ENCODE measurements around the gene FZD4.
"Not testable (repeated sequence)": the region's sequence is repeated elsewhere in the genome, so short reads cannot be mapped to it uniquely, and the experiment has no call there.

The FZD4 gene

GRCh38 chr11:86972734-86973133 lies 17.5 kb upstream of the FZD4 start:
- no peak for DNase-seq (ENCODE audit: low read depth)

DNA sequence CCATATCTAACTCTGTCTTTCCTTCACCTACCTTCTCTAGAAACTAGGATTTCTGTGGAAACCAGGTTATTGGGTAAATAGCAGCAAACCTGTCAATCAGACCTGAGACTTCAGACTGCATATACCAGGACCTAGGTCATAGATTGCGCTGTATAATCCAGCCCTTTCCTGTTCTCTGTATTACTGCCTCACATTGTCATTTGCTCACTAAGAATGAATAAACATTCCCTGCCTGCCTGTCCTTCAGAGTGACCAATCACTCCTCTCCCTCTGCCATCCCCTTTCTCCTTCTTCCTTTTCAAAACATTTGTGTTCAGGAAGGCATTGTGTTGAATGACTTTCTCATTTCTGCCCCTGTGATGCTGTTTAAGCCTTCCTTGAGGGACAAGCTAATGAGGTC lies 14.1 kb upstream of the FZD4 start:
- no peak for DNase-seq (ENCODE audit: low read depth)

DNA sequence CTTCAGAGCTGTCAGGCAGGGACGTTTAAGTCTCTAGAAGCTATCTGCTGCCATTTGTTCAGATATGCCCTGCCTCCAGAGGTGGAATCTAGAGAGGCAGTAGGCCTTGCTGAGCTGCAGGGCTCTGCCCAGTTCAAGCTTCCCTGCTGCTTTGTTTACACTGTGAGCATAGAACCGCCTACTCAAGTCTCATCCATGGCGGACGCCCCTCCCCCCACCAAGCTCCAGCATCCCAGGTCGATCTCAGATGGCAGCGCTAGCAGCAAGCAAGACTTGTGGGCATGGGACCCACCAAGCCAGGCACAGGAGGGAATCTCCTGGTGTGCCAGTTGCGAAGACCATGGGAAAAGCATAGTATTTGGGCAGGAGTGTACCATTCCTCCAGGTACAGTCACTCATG lies 12.4 kb upstream of the FZD4 start:
- DNase-seq (ENCODE audit: low read depth): not testable (repeated sequence)

DNA sequence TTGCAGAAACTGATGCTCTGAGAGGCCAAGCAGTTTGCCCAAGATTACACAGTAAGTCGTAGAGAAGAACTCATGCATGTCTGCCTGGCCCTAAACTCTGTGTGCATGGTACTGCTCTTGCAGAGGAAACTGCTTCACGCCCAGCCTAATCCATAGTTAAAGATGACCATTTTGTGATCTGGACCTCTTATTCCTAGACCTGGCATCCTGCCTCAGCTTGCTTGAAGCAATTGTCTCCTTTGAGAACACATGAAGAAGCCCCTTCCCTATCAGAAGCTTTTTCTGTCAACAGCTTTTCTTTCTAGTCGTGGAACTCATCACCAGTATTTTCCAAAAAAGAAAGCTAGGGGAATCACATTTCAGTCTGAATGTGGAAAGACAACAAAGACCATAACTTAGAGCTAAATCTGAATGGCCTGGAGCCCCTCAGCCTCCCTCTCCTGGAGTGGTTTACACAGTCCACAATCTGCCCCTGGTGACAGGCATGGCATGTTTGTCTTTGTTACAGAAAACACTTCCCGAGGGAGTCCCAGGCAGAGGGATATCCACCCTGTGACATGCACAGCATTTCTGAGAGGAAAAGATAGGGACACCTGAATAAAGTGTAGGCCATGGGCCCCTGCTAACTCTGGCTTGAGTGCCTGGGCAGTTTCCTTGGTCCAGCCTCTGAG lies 2.9 kb upstream of the FZD4 start:
- no peak for DNase-seq (ENCODE audit: low read depth)

GRCh38 chr11:86956905-86957195 lies 1.7 kb upstream of the FZD4 start:
- no peak for DNase-seq (ENCODE audit: low read depth)

GRCh38 chr11:86955111-86955360 lies 159 bp downstream of the FZD4 start:
- DNase-seq (ENCODE audit: low read depth): no peak

GRCh38 chr11:86954269-86955110 lies 705 bp downstream of the FZD4 start:
- no peak for DNase-seq (ENCODE audit: low read depth)

- no peak for DNase-seq (ENCODE audit: low read depth)
Measured at GRCh38 chr11:86952221-86952875, 2.8 kb downstream of the FZD4 start.

DNA sequence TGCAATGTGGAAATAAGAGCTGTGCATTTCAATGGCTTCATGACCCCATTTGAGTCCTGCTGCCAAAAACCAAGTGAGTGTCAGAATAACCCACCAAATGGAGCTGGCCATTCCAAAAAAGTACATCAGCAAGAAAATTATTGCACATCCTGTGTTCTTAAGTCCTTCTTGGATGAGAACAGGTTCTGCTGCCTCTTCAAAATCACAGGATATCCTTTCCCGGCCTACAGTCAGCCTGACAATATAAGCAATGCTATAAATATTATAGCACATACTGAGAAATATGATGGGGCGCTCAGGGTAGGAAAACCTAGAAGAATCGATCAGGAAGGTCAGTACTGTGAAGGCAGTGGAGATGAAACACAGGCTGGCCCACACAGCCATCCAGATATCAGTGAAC lies 3.5 kb downstream of the FZD4 start:
- no peak for DNase-seq (ENCODE audit: low read depth)

GRCh38 chr11:86950661-86950995 lies 4.6 kb downstream of the FZD4 start:
- DNase-seq (ENCODE audit: low read depth): no peak

GRCh38 chr11:86949995-86950660 lies 5.1 kb downstream of the FZD4 start:
- DNase-seq (ENCODE audit: low read depth): no peak

DNA sequence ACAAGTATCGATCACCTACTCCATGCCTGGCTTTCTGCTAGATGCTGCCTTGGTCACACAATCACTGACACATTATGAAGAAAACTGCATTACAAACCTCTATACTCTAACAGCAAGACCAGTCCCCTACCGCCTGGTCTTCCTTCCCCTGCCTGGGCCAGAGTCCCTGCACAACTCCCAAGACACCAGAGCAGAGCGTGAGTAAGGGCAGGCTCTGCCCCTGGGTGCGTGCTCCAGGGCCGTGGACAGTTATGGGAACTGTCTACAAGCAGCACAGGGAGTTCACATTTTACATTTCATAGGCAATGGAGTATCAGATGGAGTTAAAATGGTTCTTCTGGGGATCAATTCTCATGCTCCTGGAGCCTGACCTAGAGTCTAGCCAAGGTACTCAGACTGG lies 6.5 kb downstream of the FZD4 start:
- no peak for DNase-seq (ENCODE audit: low read depth)

DNA sequence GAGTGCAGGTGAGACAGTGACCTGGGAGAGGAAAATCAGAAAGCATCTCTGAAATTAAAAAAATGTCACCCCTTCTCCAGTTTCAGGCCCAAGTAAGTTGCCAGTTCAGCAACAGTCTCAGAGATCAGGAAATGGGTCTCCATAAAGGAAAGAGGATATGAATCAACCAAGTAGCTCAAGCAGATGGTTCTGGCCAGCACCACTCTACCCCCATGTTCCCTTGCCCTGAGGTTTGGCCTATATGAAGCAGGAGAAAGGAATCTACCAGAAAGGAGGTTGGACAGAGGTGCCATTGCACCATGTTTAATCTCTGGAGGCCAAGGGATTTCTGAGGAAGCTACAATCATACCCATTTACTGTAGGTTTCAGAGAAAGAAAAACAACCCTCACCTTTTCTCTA lies 7.7 kb downstream of the FZD4 start:
- DNase-seq (ENCODE audit: low read depth): no peak

DNA sequence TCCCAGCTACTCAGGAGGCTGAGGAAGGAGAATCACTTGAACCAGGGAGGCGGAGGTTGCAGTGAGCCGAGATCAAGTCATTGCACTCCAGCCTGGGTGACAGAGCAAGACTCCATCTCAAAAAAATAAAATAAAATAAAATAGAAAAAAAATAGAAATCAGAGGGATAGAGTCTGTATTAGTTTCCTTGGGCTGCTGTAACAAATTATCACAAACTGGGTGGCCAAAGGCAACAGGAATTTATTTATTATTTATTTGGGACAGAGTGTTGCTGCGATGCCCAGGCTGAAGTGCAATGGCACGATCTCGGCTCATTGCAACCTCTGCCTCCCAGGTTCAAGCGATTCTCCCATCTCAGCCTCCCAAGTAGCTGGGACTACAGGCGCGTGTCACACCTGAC lies 11.7 kb downstream of the FZD4 start:
- DNase-seq (ENCODE audit: low read depth): not testable (repeated sequence)

DNA sequence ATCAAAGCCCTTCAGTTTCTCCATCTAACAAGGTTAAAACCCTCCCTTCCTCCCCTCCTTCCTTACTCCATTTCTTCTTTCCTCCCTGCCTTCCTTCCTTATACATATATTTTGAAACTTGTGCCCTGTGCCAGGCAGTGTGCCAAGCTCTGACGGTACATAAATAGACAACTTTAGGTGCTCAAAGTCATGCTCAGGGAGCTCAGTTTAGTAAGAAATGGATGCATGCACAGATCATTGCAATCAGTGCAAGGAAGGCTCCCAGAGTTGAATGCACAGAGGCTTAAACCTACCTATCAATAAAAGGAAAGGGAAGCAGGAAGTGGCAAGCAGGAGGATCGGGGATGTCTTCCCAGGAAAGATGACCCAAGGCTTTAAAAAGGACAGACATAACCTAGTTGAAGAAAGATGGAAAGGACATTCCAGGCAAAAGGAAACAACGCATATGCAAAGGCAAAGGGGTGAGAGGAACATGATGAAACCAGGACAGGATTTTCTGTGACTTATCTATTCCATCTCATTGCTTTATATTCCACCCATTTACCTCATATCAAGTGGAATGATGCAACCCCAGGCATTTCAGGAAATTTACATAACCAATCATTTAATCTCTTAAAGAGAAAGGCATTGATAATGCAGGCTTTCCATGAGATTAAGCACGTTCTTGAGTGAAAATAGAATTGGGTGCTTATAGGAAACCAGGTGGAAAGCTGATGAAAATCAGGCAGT lies 13.2 kb downstream of the FZD4 start:
- no peak for DNase-seq (ENCODE audit: low read depth)

- DNase-seq (ENCODE audit: low read depth): no peak
Measured at GRCh38 chr11:86941077-86941870, 13.9 kb downstream of the FZD4 start.

GRCh38 chr11:86940122-86940777 lies 14.9 kb downstream of the FZD4 start:
- DNase-seq (ENCODE audit: low read depth): no peak

GRCh38 chr11:86938900-86939880 lies 16.0 kb downstream of the FZD4 start:
- no peak for DNase-seq (ENCODE audit: low read depth)

DNA sequence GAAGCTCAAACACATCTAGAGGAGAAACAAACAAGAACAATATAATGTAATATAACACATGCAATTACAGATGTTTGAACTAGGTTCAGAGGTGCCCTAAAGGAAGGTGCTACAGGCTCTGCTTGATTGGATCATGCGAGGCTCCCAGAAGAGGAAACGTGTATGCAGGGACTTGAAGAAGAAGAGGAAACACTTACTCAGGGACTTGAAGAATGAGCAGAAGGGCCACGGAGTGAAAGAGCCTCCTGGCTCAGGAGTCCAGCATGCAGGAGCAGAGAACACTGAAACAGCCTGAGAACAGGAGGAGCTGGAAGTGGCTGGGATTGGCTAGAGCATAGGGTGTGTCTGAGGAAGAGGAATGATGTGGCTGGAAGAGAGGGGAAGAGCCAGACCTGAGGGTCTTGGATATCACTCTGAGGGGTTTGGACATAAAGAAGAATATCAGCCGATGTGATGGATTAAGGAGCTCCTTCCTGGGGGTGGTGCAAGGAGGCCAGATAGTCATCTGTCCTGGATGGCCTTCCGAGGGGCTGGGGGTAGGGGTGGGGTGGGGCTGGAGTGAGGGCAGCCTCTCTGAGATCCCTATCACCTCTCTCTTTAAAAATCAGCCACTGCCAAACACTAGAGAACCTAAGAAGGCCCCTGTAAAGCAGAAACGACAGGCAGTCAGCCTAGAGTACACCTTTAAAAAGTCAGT lies 16.8 kb downstream of the FZD4 start:
- no peak for DNase-seq (ENCODE audit: low read depth)
